Psoas muscle (tissue), 8 donors: ENCODE results near the gene OSBP2. TPM values are rescaled to one million over a fixed set of nuclear protein-coding genes. Genes with fewer than 3 reads are reported as not detected.

Experiments
- ATAC-seq, 4 donors: fragments of 200-7000 bp; cut with Tn5 transposase; one replicate each; pipeline ENCODE4 v1.9.1; 2020; ENCODE audit warnings: moderate library complexity in 3 of 4, mild to moderate bottlenecking in 2 of 4
- DNase-seq, 2 donors: peaks; one replicate each; pipeline ENCODE4 v3.0.0-alpha.2; 2020
- H3K27ac ChIP-seq: fragments of 200-600 bp; one replicate; pipeline ENCODE4 v1.8.0; 2022
- H3K27me3 ChIP-seq, 3 donors: fragments of 200-600 bp in 1 of 3; one replicate each; pipeline versions ENCODE4 v1.6.1 to v1.8.0; 2013 to 2022; ENCODE audit warnings: low read length in 2 of 3, mild to moderate bottlenecking in 2 of 3, moderate library complexity in 1 of 3; ENCODE audit not compliant: insufficient read depth in 3 of 3
- H3K36me3 ChIP-seq, 2 donors: fragments of 200-600 bp in 1 of 2; one replicate each; pipeline versions ENCODE4 v1.6.1 to v1.8.0; 2013 to 2022; ENCODE audit warnings: low read depth in 1 of 2, mild to moderate bottlenecking in 1 of 2, moderate library complexity in 1 of 2; ENCODE audit not compliant: insufficient read depth in 1 of 2
- H3K4me1 ChIP-seq: fragments of 200-600 bp; one replicate; pipeline ENCODE4 v1.8.0; 2022
- H3K4me3 ChIP-seq: fragments of 200-600 bp; one replicate; pipeline ENCODE4 v1.8.0; 2022; ENCODE audit warnings: mild to moderate bottlenecking
- H3K9me3 ChIP-seq: fragments of 200-600 bp; one replicate; pipeline ENCODE4 v1.8.0; 2022
- CTCF ChIP-seq: fragments of 200-600 bp; IDR thresholded peaks from one replicate; pipeline ENCODE4 v1.8.0; 2022; ENCODE audit warnings: antibody characterized with exemption
- WGBS, 3 donors: extraction: QIAGEN DNeasy Blood & Tissue Kit; methylation state at CpG; one replicate each; pipeline versions ENCODE4 v1.1.6 to v1.1.7; 2013; 5-methylcytosine and 5-hydroxymethylcytosine counted together
- intact Hi-C, 2 donors: fragments of 100-400 bp; cut with DNase I; formaldehyde crosslinking; loops; one replicate each; pipeline versions ENCODE4 v1.11.0 to v1.14.2; 2022
- polyA plus RNA-seq, 3 donors: library from polyadenylated mRNA; stranded (reverse); fragments of 200-250 nt; gene quantifications; one replicate each; pipeline ENCODE4 v1.2.3, GENCODE V29; 2013
- total RNA-seq, 4 donors: library from RNA; stranded (reverse); fragmentation: NEBNext Ultra II Directional in 2 of 4; extraction: Animal tissue kit (Norgen Biotek cat#: 25700) in 2 of 4; gene quantifications; one replicate each; pipeline versions ENCODE4 v1.2.1 to v1.2.4, GENCODE V29; 2021 to 2023
- donor health status: healthy with polysubstance abuse.
- donor health status: DM: no; HTN: no; CAD: no; lungs with moderate emphysema.
- donor health status: Bipolar disorder and iron deficiency.
- donor health status: healthy.
- donor health status: DM: yes; HTN: yes; CAD: no.
- donor health status: DM: no; HTN: no; CAD: no.
- donor health status: DM: no; HTN: no; CAD: no.
- donor health status: DM: yes; HTN: yes; CAD: no.

The OSBP2 gene
- total and polyA plus RNA-seq, 7 donors = 0.27 to 8.2 (median 2.5) TPM

- Histone ChIP-seq H3K27ac (no peak overlapping the region), H3K9me3 (no peaks in the 10 kb centered on the region), H3K27me3 (no peaks in the 10 kb centered on the region), H3K36me3 (no peaks in the 10 kb centered on the region), H3K4me3 (no peak overlapping the region), H3K4me1 (no peaks in the 10 kb centered on the region)
- 43 to 57% (median 44%) methylated on average over 4 of the region's 4 CpGs for WGBS, 3 donors
- DNase-seq (no peak), ATAC-seq (peak in 1 of 4 donors; percentile 83)
- intact Hi-C loops = no loop called here
- TF ChIP-seq CTCF = no peak
These were observed 148.6 kb downstream of the OSBP2 start for GRCh38 chr22:30843245-30843644.

GRCh38 chr22:30847583-30847982, 152.9 kb downstream of the OSBP2 start:
- Histone ChIP-seq H3K4me3 (no peak overlapping the region), H3K27ac (no peak overlapping the region), H3K36me3 (no peaks in the 10 kb centered on the region), H3K4me1 (no peaks in the 10 kb centered on the region), H3K9me3 (no peaks in the 10 kb centered on the region), H3K27me3 (no peaks in the 10 kb centered on the region)
- no peak for TF ChIP-seq CTCF
- ATAC-seq = no peak
- WGBS, 3 donors = 89 to 92% (median 92%) methylated on average over 1 of the region's 1 CpG
- DNase-seq = no peak
- intact Hi-C loops = no loop called here

DNA sequence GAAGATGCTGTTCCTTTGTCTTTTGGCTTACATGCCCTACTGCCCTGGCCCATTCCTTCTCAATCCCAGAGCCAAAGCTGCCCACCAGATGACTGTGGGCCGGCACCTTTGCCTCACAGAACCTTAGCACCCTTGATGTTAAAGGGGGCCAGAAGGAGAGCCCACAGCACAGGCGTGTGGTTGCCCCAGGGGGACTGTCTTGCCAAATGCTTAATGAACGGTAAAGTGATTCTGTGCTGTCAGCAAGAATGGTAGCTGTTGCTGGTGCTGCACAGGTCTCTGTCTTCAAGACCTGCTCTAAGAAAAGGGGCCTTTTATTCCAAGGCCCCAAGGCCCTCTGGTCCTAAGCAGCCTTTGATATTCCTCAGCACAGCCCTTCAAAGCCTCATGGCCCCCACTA, 160.6 kb downstream of the OSBP2 start:
- no peak for TF ChIP-seq CTCF
- WGBS, 3 donors = 50 to 62% (median 60%) methylated on average over 3 of the region's 3 CpGs
- Histone ChIP-seq H3K9me3 (no peaks in the 10 kb centered on the region), H3K4me3 (no peak overlapping the region), H3K36me3 (no peaks in the 10 kb centered on the region), H3K4me1 (peaks cover 10% of the 10 kb centered on the region), H3K27me3 (no peaks in the 10 kb centered on the region), H3K27ac (no peak overlapping the region)
- ATAC-seq (no peak), DNase-seq (no peak)
- intact Hi-C loops = no loop called here

DNA sequence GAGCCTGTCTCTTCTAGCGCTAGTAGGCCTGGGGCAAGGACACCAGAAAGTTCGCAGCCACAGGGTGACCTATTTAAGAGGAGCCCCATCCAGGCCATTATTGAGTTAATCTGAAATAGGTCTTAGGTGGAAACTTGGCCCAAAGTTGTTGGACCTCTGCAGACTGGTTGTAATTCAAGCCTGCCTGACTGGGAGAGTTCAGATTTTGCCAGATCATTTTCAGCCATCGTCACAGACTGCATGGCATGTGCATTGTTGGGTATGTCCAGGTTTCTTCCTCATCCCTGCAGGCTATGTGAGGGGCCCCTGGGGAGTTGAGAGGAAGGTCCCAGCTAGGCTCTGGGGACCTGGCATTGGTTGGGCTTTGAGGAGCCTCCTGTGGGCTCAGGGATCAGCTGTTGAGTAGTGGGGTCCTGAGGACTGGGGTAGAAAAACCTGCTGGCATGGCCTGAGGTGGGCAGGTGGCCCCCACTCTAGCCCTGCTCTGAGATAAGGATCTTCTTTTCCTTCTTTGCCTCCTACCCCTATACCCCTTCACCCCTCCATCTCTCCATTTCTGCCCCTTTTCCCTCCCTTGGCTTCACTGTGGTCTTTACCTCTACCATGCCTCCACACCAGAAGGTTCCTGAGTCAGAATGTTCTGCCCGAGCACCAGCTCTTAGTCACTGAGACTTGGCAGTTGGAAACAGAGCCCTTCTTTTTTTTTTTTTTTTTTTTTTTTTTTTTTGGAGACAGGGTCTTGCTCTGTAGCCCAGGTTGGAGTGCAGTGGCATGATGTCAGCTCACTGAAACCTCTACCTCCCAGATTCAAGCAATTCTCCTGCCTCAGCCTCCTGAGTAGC, 161.2 kb downstream of the OSBP2 start:
- intact Hi-C loops = no loop called here
- Histone ChIP-seq H3K4me1 (peaks cover 10% of the 10 kb centered on the region), H3K4me3 (no peak overlapping the region), H3K27me3 (no peaks in the 10 kb centered on the region), H3K36me3 (no peaks in the 10 kb centered on the region), H3K27ac (no peak overlapping the region), H3K9me3 (no peaks in the 10 kb centered on the region)
- 26 to 44% (median 44%) methylated on average over 4 of the region's 4 CpGs for WGBS, 3 donors
- TF ChIP-seq CTCF = no peak
- ATAC-seq (peak; percentile 28 to 59 (median 44)), DNase-seq (no peak)
